H1 (cell line): ENCODE data around the gene TLR10. TPM values are rescaled to one million over a fixed set of nuclear protein-coding genes. Genes with fewer than 3 reads are reported as not detected.

ENCODE experiments used
- CTCF ChIA-PET: fragments of 300-600 bp; sonication (Branson Sonifier 250); formaldehyde crosslinking; loops from one replicate; lab custom pipeline; 2021; ENCODE audit not compliant: partially characterized antibody; lab: Charles Lee
- POLR2A ChIA-PET: fragments of 300-600 bp; sonication (Branson Sonifier 250); formaldehyde crosslinking; loops from one replicate; lab custom pipeline; 2021; ENCODE audit warnings: inconsistent platforms; ENCODE audit not compliant: partially characterized antibody; lab: Charles Lee
- DNase-seq, 2 experiments: peaks; one replicate each; pipeline versions ENCODE4 v3.0.0 to v3.0.0-alpha.2; 2010 to 2022; ENCODE audit warnings: low spot score in 2 of 2, low read depth in 1 of 2, mixed read lengths in 1 of 2
- FAIRE-seq: peaks from 2 replicates; lab custom pipeline; 2011; peaks lifted over from hg19 to GRCh38; lab: Jason Lieb, UNC
- H2AFZ ChIP-seq: 2 replicates; pipeline ENCODE4 v1.8.1; 2012; ENCODE audit warnings: low read length, inconsistent platforms
- H2AK5ac ChIP-seq: 2 replicates; pipeline ENCODE4 v1.6.1; 2013; ENCODE audit warnings: low read depth, low read length
- H2BK120ac ChIP-seq: replicated peaks from 2 replicates; pipeline ENCODE3; 2013; ENCODE audit warnings: low read depth, low read length, inconsistent platforms
- H2BK12ac ChIP-seq: 2 replicates; pipeline ENCODE4 v1.6.1; 2013; ENCODE audit warnings: low read depth, low read length
- H2BK15ac ChIP-seq: 2 replicates; pipeline ENCODE4 v1.6.1; 2013; ENCODE audit warnings: low read length
- H2BK20ac ChIP-seq: 2 replicates; pipeline ENCODE4 v1.6.1; 2013; ENCODE audit warnings: low read length
- H2BK5ac ChIP-seq: 2 replicates; pipeline ENCODE4 v1.6.1; 2013; ENCODE audit warnings: low read depth, low read length
- H3K14ac ChIP-seq: 2 replicates; pipeline ENCODE4 v1.6.1; 2013; ENCODE audit warnings: inconsistent platforms; ENCODE audit not compliant: insufficient read length
- H3K18ac ChIP-seq: 2 replicates; pipeline ENCODE4 v1.6.1; 2013; ENCODE audit warnings: low read length; ENCODE audit errors: extremely low read depth
- H3K23ac ChIP-seq: 2 replicates; pipeline ENCODE4 v1.6.1; 2013; ENCODE audit warnings: inconsistent platforms; ENCODE audit not compliant: insufficient read length
- H3K23me2 ChIP-seq: 2 replicates; pipeline ENCODE4 v1.6.1; 2013; ENCODE audit warnings: low read depth, low read length
- H3K27ac ChIP-seq: 2 replicates; pipeline ENCODE4 v1.6.1; 2011; ENCODE audit warnings: low read depth, low read length, inconsistent platforms
- H3K27me3 ChIP-seq, 4 experiments: replicated peaks in 1 of 4; 1 replicate in 1 of 4; 2 replicates in 3 of 4; pipeline versions ENCODE4 v1.6.1 to v1.8.1; 2011 to 2013; ENCODE audit warnings: low read length in 3 of 4, mild to moderate bottlenecking in 3 of 4, inconsistent platforms in 2 of 4, mixed read lengths in 2 of 4, moderate library complexity in 1 of 4; ENCODE audit not compliant: control insufficient read depth in 3 of 4, insufficient read depth in 3 of 4; ENCODE audit errors: extremely low read depth in 1 of 4
- H3K36me3 ChIP-seq, 4 experiments: 2 replicates each; pipeline versions ENCODE4 v1.6.1 to v1.8.1; 2011 to 2013; ENCODE audit warnings: mild to moderate bottlenecking in 4 of 4, low read length in 3 of 4, moderate library complexity in 2 of 4, control low read depth in 1 of 4, inconsistent platforms in 1 of 4; ENCODE audit not compliant: insufficient read depth in 4 of 4, control insufficient read depth in 2 of 4
- H3K4ac ChIP-seq: replicated peaks from 2 replicates; pipeline ENCODE3; 2013; ENCODE audit warnings: low read length, low read depth, mixed read lengths, inconsistent platforms; ENCODE audit not compliant: insufficient read length
- H3K4me1 ChIP-seq, 4 experiments: replicated peaks in 1 of 4; 1 replicate in 1 of 4; 2 replicates in 3 of 4; pipeline versions ENCODE4 v1.6.1 to v1.8.1; 2011 to 2013; ENCODE audit warnings: low read length in 3 of 4, inconsistent platforms in 2 of 4, mixed read lengths in 1 of 4; ENCODE audit not compliant: insufficient read depth in 4 of 4, control insufficient read depth in 3 of 4
- H3K4me2 ChIP-seq, 2 experiments: 2 replicates each; pipeline versions ENCODE4 v1.6.1 to v1.8.1; 2011 to 2013; ENCODE audit warnings: low read depth in 2 of 2, low read length in 2 of 2, control low read depth in 1 of 2, inconsistent platforms in 1 of 2, mild to moderate bottlenecking in 1 of 2; ENCODE audit not compliant: insufficient read depth in 1 of 2
- H3K4me3 ChIP-seq, 4 experiments: fragments of 200-600, 300-600 bp in 1 of 4; sonication (generic), shearing (Covaris generic), sonication (Bioruptor Twin) in 1 of 4; 2 replicates each; pipeline versions ENCODE4 v1.5.1 to v1.8.1; 2011 to 2016; ENCODE audit warnings: low read length in 4 of 4, low read depth in 3 of 4, control low read depth in 2 of 4, inconsistent platforms in 2 of 4, mild to moderate bottlenecking in 2 of 4, mixed read lengths in 1 of 4, moderate library complexity in 1 of 4; ENCODE audit not compliant: insufficient read depth in 2 of 4; ENCODE audit errors: extremely low read depth in 1 of 4
- H3K56ac ChIP-seq: replicated peaks from 2 replicates; pipeline ENCODE3; 2013; ENCODE audit warnings: low read depth, mild to moderate bottlenecking, mixed read lengths, low read length, inconsistent platforms; ENCODE audit not compliant: insufficient read length
- H3K79me1 ChIP-seq: 2 replicates; pipeline ENCODE4 v1.6.1; 2013; ENCODE audit warnings: low read depth, low read length, control low read depth
- H3K79me2 ChIP-seq, 2 experiments: 2 replicates each; pipeline versions ENCODE4 v1.6.1 to v1.8.1; 2012 to 2013; ENCODE audit warnings: low read length in 2 of 2, mild to moderate bottlenecking in 2 of 2, inconsistent platforms in 1 of 2; ENCODE audit not compliant: insufficient read depth in 2 of 2, control insufficient read depth in 1 of 2
- H3K9ac ChIP-seq, 4 experiments: replicated peaks in 1 of 4; 1 replicate in 1 of 4; 2 replicates in 3 of 4; pipeline versions ENCODE4 v1.6.1 to v1.8.1; 2011 to 2013; ENCODE audit warnings: low read depth in 3 of 4, low read length in 3 of 4, control low read depth in 2 of 4, mild to moderate bottlenecking in 2 of 4, moderate library complexity in 2 of 4, inconsistent platforms in 1 of 4; ENCODE audit errors: extremely low read depth in 1 of 4
- H3K9me3 ChIP-seq, 2 experiments: 2 replicates each; pipeline versions ENCODE4 v1.6.1 to v1.8.1; 2012 to 2013; ENCODE audit warnings: mild to moderate bottlenecking in 2 of 2, moderate library complexity in 2 of 2, control low read depth in 1 of 2, inconsistent platforms in 1 of 2, low read depth in 1 of 2, low read length in 1 of 2, mixed read lengths in 1 of 2; ENCODE audit not compliant: insufficient read depth in 2 of 2
- H4K20me1 ChIP-seq, 2 experiments: replicated peaks in 1 of 2; 2 replicates each; pipeline versions ENCODE3 to v1.8.1; 2011 to 2013; ENCODE audit warnings: inconsistent platforms in 2 of 2, low read length in 2 of 2, mild to moderate bottlenecking in 1 of 2; ENCODE audit not compliant: insufficient read depth in 2 of 2, control insufficient read depth in 1 of 2
- H4K5ac ChIP-seq: 2 replicates; pipeline ENCODE4 v1.6.1; 2013; ENCODE audit warnings: low read length, low read depth, mixed read lengths, inconsistent platforms; ENCODE audit not compliant: insufficient read length
- H4K8ac ChIP-seq: 2 replicates; pipeline ENCODE4 v1.8.0; 2013; ENCODE audit warnings: mild to moderate bottlenecking, moderate library complexity, low read length, inconsistent platforms; ENCODE audit not compliant: insufficient read depth; ENCODE audit errors: extremely low read depth
- H4K91ac ChIP-seq: replicated peaks from 2 replicates; pipeline ENCODE3; 2013; ENCODE audit warnings: low read length, mixed read lengths, inconsistent platforms; ENCODE audit not compliant: insufficient read length
- ASH2L ChIP-seq: fragments of 200-600, 300-600 bp; sonication (generic); IDR thresholded peaks from one replicate; pipeline ENCODE4 v1.7.1; 2017; ENCODE audit warnings: low read length
- BRCA1 ChIP-seq: IDR thresholded peaks from 2 replicates; pipeline ENCODE4 v1.6.1; 2012; ENCODE audit warnings: low read depth, low read length, improper control_type of control experiment
- CBX5 ChIP-seq: fragments of 300-800, 300-1000 bp; sonication (generic); IDR thresholded peaks from 2 replicates; pipeline ENCODE4 v1.7.1; 2016; ENCODE audit warnings: antibody characterized with exemption, low read length, low read depth
- CREB1 ChIP-seq: IDR thresholded peaks from 2 replicates; pipeline ENCODE4 v1.6.1; 2012; ENCODE audit warnings: inconsistent platforms
- CTBP2 ChIP-seq: IDR thresholded peaks from 2 replicates; pipeline ENCODE4 v1.7.0; 2011; ENCODE audit warnings: borderline replicate concordance, mild to moderate bottlenecking, moderate library complexity, mixed read lengths, low read length; ENCODE audit not compliant: insufficient read depth, insufficient read length
- JUN ChIP-seq: IDR thresholded peaks from 2 replicates; pipeline ENCODE4 v1.6.1; 2011; ENCODE audit warnings: low read depth, mild to moderate bottlenecking, improper control_type of control experiment, low read length
- RNF2 ChIP-seq: fragments of 200-900, 300-1000 bp; sonication (generic); IDR thresholded peaks from 2 replicates; pipeline ENCODE4 v1.7.1; 2016; ENCODE audit warnings: borderline replicate concordance, low read depth, mild to moderate bottlenecking, antibody characterized with exemption, low read length; ENCODE audit not compliant: poor library complexity, severe bottlenecking; ENCODE audit errors: missing control alignments
- SAP30 ChIP-seq: fragments of 300-600 bp; sonication (generic); IDR thresholded peaks from 2 replicates; pipeline ENCODE4 v1.7.1; 2012; ENCODE audit warnings: low read length, moderate library complexity, mild to moderate bottlenecking, inconsistent platforms; ENCODE audit not compliant: insufficient read depth, insufficient replicate concordance
- SP1 ChIP-seq: IDR thresholded peaks from 2 replicates; pipeline ENCODE4 v1.6.1; 2011; ENCODE audit warnings: low read depth, low read length
- WGBS, 2 experiments: shearing (Covaris generic) in 1 of 2; methylation state at CpG; one replicate each; pipeline versions ENCODE4 v1.1.6 to v1.1.7; 2013 to 2015; ENCODE audit warnings: low lambda C conversion rate in 2 of 2, mixed read lengths in 2 of 2, inconsistent platforms in 1 of 2, low coverage in 1 of 2, missing lambda C conversion rate in 1 of 2; ENCODE audit not compliant: insufficient replicate concordance in 2 of 2, insufficient coverage in 1 of 2, insufficient read length in 1 of 2; ENCODE audit errors: extremely low coverage in 1 of 2, missing lambda C conversion rate in 1 of 2; 5-methylcytosine and 5-hydroxymethylcytosine counted together
- polyA plus RNA-seq, 7 experiments: library from polyadenylated mRNA; depleted of rRNA in 3 of 7; stranded (reverse) in 5 of 7; unstranded in 2 of 7; fragments of >200 nt in 5 of 7; fragments of 200-250 nt in 2 of 7; gene quantifications; 1 replicate in 5 of 7; 2 replicates in 1 of 7; 4 replicates in 1 of 7; pipeline versions ENCODE4 v1.2.1 to v1.2.3, GENCODE V29; 2011 to 2013; ENCODE audit warnings: missing spikeins in 2 of 7, mixed read lengths in 2 of 7
- total RNA-seq: library from RNA; stranded (reverse); fragmentation: NEBNext Ultra II Directional; extraction: Animal tissue kit (Norgen Biotek cat#: 25700); gene quantifications from 2 replicates; pipeline ENCODE4 v1.2.1, GENCODE V29; 2021

Gene TLR10
- total and polyA plus RNA-seq, 2 of the 8 experiments (the other 6 are each of a cell fraction or from before 2014, with no cell fraction given): not detected

- Histone ChIP-seq H3K18ac (no peak overlapping the region), H4K8ac (no peak overlapping the region), H3K4me1 (no peaks in the 10 kb centered on the region), H3K4me3 (no peak overlapping the region), H3K27me3 (no peaks in the 10 kb centered on the region), H2BK20ac (no peak overlapping the region), H4K91ac (no peak overlapping the region), H2BK12ac (no peak overlapping the region), H2AFZ (no peak overlapping the region), H2BK120ac (no peak overlapping the region), H3K14ac (no peak overlapping the region), H4K5ac (no peak overlapping the region), H3K79me1 (no peaks in the 10 kb centered on the region), H4K20me1 (no peaks in the 10 kb centered on the region), H3K36me3 (no peaks in the 10 kb centered on the region; a peak in 1 of 8 replicates), H2AK5ac (no peak overlapping the region), H3K56ac (no peak overlapping the region), H3K4me2 (no peak overlapping the region), H2BK15ac (no peak overlapping the region), H2BK5ac (no peak overlapping the region), H3K4ac (no peak overlapping the region), H3K23ac (no peak overlapping the region), H3K9ac (no peak overlapping the region), H3K23me2 (no peaks in the 10 kb centered on the region), H3K79me2 (no peaks in the 10 kb centered on the region), H3K9me3 (peaks cover 9 to 12% of the 10 kb centered on the region in 2 experiments; a peak in 3 of 4 replicates), H3K27ac (no peak overlapping the region)
- ChIA-PET CTCF (interaction anchor here (0.7 to 1.5 kb wide), 4 partner anchors 16 to 43 kb away, joined by 3 read pairs; partner anchors contain the start of gene TLR10), POLR2A (no interaction called here)
- no peak for TF ChIP-seq ASH2L
- no peak for TF ChIP-seq RNF2
- no peak for TF ChIP-seq CBX5
- TF ChIP-seq CREB1: no peak
- no peak for TF ChIP-seq SP1
- TF ChIP-seq SAP30: no peak
- no peak for TF ChIP-seq JUN
- no peak for TF ChIP-seq CTBP2
- TF ChIP-seq BRCA1: no peak
- DNase-seq (no peak), FAIRE-seq (no peak)
- 88% methylated on average over 2 of the region's 2 CpGs; no CpG with 5 or more reads in 1 of the 2 experiments for WGBS, 2 experiments
Measured at GRCh38 chr4:38800366-38800765, 17.6 kb upstream of the TLR10 start.
